Duodenal mucosa (tissue), 2 donors: ENCODE data around the gene CYFIP2.

ENCODE experiments used
- H3K27ac ChIP-seq: one replicate; pipeline ENCODE4 v1.7.0; 2013; ENCODE audit warnings: low read depth, low read length
- H3K27me3 ChIP-seq, 2 donors: one replicate each; pipeline ENCODE4 v1.7.0; 2013; ENCODE audit warnings: low read length in 2 of 2, control low read depth in 1 of 2; ENCODE audit not compliant: insufficient read depth in 2 of 2, control insufficient read depth in 1 of 2
- H3K36me3 ChIP-seq, 2 donors: one replicate each; pipeline ENCODE4 v1.7.0; 2013; ENCODE audit warnings: low read length in 2 of 2, control low read depth in 1 of 2; ENCODE audit not compliant: insufficient read depth in 2 of 2, control insufficient read depth in 1 of 2
- H3K4me1 ChIP-seq, 2 donors: one replicate each; pipeline ENCODE4 v1.7.0; 2013; ENCODE audit warnings: low read length in 2 of 2, control low read depth in 1 of 2; ENCODE audit not compliant: insufficient read depth in 2 of 2, control insufficient read depth in 1 of 2
- H3K4me3 ChIP-seq, 2 donors: one replicate each; pipeline ENCODE4 v1.7.0; 2013; ENCODE audit warnings: low read length in 2 of 2, low read depth in 1 of 2
- H3K9ac ChIP-seq, 2 donors: one replicate each; pipeline ENCODE4 v1.7.0; 2013; ENCODE audit warnings: low read length in 2 of 2, low read depth in 1 of 2
- H3K9me3 ChIP-seq, 2 donors: one replicate each; pipeline ENCODE4 v1.7.0; 2013; ENCODE audit warnings: low read length in 2 of 2, control low read depth in 1 of 2; ENCODE audit not compliant: control insufficient read depth in 1 of 2

CYFIP2 gene

DNA sequence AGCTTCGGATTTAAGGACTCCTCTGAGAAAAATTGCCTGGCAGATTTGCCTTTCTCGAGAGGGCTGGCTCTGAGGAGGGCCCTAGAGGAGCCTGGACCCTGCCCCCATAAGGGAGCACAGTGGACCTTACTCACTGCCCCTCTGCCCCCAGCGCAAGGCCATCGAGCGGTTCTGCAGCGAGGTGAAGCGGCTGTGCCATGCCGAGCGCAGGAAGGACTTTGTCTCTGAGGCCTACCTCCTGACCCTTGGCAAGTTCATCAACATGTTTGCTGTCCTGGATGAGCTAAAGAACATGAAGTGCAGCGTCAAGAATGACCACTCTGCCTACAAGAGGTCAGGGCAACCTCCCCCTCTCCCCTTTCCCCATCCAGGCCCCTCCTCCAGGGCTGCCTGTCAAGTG lies 34.6 kb downstream of the CYFIP2 start:
- no peak overlapping the region for H3K4me3 ChIP-seq
- no peak overlapping the region for H3K27ac ChIP-seq
- H3K36me3 ChIP-seq: peaks cover 0 to 5% of the 10 kb centered on the region in 2 donors
- H3K9me3 ChIP-seq: no peaks in the 10 kb centered on the region
- H3K4me1 ChIP-seq: no peaks in the 10 kb centered on the region
- no peak overlapping the region for H3K9ac ChIP-seq
- H3K27me3 ChIP-seq: no peaks in the 10 kb centered on the region

DNA sequence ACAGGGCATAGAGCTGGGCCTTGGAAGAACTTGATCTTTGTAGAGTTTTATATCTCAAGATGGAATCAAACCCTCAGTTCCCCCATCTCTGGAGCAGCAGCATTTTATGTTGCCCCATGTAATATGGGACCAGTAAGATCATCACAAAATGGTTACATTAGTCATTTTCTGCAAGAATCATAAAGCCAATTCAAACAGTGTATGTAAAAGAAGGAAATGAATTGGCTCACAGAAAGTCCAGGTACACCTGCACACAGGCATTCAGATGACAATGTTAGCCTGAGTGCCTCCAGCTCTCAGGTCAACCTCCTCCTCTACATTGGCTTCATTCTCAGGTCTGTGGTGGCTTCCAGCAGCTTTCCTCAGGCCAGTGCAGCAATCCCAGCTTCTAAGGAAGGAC lies 35.1 kb downstream of the CYFIP2 start:
- Histone ChIP-seq H3K9me3 (no peaks in the 10 kb centered on the region), H3K27me3 (no peaks in the 10 kb centered on the region), H3K36me3 (peaks cover 0 to 5% of the 10 kb centered on the region in 2 donors), H3K4me3 (no peak overlapping the region), H3K27ac (no peak overlapping the region), H3K9ac (no peak overlapping the region), H3K4me1 (no peaks in the 10 kb centered on the region)

DNA sequence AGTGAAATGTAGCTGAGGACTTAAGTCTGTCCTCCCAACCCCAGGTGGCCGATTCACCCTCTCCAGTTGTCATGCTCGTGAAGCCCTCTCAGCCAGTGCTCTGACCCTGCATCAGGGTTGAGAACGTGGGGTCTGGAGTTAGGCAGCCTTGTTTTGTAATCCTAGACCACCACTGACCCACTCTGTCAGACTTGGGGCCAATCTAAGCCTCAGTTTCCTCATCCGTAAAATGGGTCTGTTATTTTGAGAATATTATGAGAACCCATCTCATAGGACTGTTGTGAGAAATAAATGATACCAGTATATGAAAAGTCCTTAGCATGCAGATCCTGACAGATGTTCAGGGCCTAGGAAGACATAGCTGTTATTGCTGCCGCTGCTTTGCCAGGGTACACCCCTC lies 37.1 kb downstream of the CYFIP2 start:
- no peak overlapping the region for H3K9ac ChIP-seq
- H3K36me3 ChIP-seq: peaks cover 0 to 5% of the 10 kb centered on the region in 2 donors
- no peak overlapping the region for H3K27ac ChIP-seq
- H3K4me3 ChIP-seq: no peak overlapping the region
- H3K27me3 ChIP-seq: no peaks in the 10 kb centered on the region
- H3K9me3 ChIP-seq: no peaks in the 10 kb centered on the region
- H3K4me1 ChIP-seq: no peaks in the 10 kb centered on the region

DNA sequence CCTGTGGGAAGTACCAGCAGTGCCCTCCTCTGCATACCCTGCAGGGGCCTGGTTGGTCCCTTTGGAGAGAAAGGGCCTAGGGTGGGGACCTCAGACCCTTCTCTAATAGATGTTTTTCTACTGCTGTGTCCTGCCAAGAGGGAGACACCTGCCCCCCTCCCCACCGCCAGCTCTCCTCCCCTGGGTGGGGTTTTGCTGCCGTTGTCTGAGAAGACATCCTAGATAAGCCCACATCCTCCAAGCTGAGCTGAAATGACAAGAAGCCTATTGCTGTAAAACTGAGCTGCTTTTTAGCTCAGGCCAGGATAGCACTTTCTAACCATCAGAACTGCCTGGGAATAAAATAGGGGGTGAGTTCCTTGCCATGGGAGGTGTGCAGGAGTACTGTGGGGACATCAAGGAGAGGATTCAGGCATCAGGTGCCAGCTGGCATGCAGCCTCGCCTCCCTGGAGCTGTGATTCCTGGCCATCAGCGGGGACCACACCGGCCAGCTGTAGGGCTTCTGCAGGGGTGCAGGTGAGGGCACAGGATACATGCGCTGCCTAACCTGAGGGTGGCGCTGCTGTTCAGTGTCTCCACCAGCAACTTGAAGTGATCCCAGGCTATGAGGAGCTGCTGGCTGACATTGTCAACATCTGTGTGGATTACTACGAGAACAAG lies 37.9 kb downstream of the CYFIP2 start:
- Histone ChIP-seq H3K9me3 (no peaks in the 10 kb centered on the region), H3K36me3 (peaks cover 0 to 5% of the 10 kb centered on the region in 2 donors)

DNA sequence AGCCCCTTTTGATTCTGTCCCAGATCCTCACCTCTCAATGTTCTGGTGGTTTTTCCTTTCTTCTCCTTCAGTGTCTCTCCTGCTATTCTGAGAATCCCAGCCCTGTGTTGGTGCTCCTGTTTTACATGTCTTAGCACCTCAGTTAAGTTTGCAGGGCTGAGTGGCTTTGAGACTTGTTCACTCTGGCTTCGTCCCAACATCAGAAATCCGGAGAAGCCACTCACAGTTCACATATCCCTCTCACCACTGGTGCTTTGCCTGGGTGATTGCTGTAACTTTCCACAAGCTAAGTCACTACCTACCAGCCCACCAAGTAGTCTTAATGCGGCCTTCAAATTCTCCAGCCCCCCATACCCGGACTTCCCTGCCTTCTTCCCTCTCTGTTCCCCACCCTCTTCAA lies 40.2 kb downstream of the CYFIP2 start:
- H3K4me1 ChIP-seq: no peaks in the 10 kb centered on the region
- no peak overlapping the region for H3K4me3 ChIP-seq
- H3K9me3 ChIP-seq: no peaks in the 10 kb centered on the region
- H3K27me3 ChIP-seq: no peaks in the 10 kb centered on the region
- H3K27ac ChIP-seq: no peak overlapping the region
- H3K36me3 ChIP-seq: peaks cover 0 to 5% of the 10 kb centered on the region in 2 donors
- H3K9ac ChIP-seq: no peak overlapping the region

More for the DNA sequence above, 37.9 kb downstream of the CYFIP2 start:
- H3K9ac ChIP-seq: no peak overlapping the region
- no peak overlapping the region for H3K27ac ChIP-seq
- H3K4me1 ChIP-seq: no peaks in the 10 kb centered on the region
- no peak overlapping the region for H3K4me3 ChIP-seq
- no peaks in the 10 kb centered on the region for H3K27me3 ChIP-seq

DNA sequence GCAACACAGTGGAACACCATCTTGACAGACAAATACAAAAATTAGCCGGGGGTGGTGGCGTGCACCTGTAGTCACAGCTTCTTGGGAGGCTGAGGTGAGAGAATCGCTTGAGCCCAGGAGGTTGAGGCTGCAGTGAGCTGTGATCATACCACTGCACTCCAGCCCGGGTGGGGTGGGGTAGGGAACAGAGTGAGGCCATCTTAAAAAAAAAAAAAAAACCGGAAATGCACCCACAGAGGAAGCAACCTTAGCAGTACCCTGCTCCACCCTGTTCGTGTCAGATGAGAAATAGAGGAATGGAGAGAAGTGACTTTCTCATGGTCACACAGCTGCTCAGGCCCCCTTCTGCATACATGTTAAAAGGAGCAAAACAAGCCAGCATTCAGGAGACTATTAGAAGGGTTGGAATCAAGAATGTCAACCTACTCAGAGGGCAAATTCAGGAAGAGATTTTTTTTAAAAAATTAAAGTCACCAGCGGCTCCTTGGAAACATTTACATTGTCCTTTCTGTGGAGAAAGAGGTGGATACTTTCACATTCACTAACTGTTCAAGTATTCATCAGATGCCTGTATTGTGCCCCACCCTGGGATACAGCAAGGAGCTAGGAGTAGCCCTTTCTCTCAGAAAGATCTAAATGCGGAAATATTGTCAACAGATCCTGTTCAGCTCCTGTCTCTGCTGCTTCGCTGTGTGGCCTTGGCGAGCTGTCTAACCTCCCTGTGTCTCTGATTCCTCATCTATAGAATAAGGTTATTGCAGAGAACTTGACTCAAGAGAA lies 41.0 kb downstream of the CYFIP2 start:
- no peaks in the 10 kb centered on the region for H3K4me1 ChIP-seq
- no peak overlapping the region for H3K27ac ChIP-seq
- no peak overlapping the region for H3K9ac ChIP-seq
- no peak overlapping the region for H3K4me3 ChIP-seq
- no peaks in the 10 kb centered on the region for H3K27me3 ChIP-seq
- peaks cover 0 to 3% of the 10 kb centered on the region in 2 donors for H3K36me3 ChIP-seq
- H3K9me3 ChIP-seq: no peaks in the 10 kb centered on the region

DNA sequence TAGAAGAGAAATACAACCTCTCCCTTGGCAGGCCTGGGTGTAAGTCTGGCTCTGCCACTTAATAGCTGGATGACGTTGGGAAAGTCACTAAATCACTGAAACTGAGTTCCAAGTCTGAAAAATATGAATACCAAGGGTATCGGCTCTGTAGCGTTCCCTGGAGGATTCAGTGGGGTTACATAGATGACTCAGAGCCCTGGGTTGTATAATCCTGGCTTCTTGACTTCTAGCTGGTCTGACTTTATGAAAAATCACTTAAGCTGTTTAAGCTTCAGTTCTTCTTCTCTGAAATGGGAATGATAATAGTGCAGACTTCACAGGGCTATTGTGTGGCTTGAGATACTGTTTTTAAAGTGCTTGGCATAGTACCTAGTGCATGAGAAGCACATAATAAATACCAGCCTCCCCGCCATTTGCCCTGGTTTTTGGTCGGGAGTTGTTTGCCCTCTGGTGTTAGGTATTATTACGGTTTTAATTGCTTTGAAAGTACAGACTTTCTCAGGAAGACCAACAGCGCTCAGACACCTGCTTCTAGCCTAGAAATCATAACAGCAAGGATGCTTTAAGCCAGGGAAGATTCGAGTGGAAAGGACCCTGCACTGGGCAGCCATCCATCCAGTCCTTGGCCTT lies 43.0 kb downstream of the CYFIP2 start:
- H3K36me3 ChIP-seq: no peaks in the 10 kb centered on the region
- H3K4me1 ChIP-seq: no peaks in the 10 kb centered on the region
- no peaks in the 10 kb centered on the region for H3K9me3 ChIP-seq
- no peak overlapping the region for H3K4me3 ChIP-seq
- no peaks in the 10 kb centered on the region for H3K27me3 ChIP-seq
- H3K9ac ChIP-seq: no peak overlapping the region
- no peak overlapping the region for H3K27ac ChIP-seq

DNA sequence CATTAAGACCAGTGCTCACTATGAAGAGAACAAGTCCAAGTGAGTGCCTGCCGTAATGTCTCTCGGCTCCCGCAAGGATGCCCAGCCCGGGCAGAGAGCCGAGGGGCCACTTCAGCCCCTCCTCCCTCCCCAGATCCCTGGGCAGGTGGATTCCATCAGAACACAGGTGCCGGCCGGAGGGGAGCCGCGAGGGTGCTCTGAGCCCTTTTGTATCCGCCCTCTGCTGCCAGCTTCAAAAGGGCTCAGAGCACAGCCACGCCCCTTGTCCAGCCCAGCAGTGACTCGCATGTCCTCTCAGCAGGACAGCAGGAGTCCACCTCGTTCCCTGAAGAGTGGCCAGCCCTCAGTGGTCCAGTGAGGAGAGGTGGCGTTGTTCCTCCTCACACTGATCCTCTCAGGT lies 43.9 kb downstream of the CYFIP2 start:
- H3K4me3 ChIP-seq: no peak overlapping the region
- H3K27ac ChIP-seq: no peak overlapping the region
- H3K36me3 ChIP-seq: peaks cover 0 to under 1% of the 10 kb centered on the region in 2 donors

DNA sequence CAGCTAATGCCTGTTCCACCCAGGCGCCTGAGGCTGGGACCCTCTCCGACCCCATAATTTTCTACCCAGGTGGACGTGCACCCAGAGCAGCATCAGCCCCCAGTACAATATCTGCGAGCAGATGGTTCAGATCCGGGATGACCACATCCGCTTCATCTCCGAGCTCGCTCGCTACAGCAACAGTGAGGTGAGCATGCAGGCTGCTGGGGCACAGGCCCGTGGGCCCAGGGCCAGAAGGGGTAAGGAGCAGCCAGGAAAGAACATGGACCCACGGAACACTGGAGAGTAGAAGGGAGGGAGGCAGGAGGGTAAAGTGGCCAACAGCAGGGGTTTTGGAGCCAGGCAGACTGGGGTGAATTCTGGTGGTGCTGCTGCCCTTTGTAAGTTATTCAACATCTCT lies 45.7 kb downstream of the CYFIP2 start:
- H3K27me3 ChIP-seq: no peaks in the 10 kb centered on the region
- no peak overlapping the region for H3K9ac ChIP-seq
- no peak overlapping the region for H3K4me3 ChIP-seq
- H3K9me3 ChIP-seq: no peaks in the 10 kb centered on the region
- H3K4me1 ChIP-seq: no peaks in the 10 kb centered on the region
- peaks cover 0 to 3% of the 10 kb centered on the region in 2 donors for H3K36me3 ChIP-seq
- no peak overlapping the region for H3K27ac ChIP-seq

More for the DNA sequence above, 43.9 kb downstream of the CYFIP2 start:
- Histone ChIP-seq H3K9ac (no peak overlapping the region), H3K9me3 (no peaks in the 10 kb centered on the region), H3K27me3 (no peaks in the 10 kb centered on the region), H3K4me1 (no peaks in the 10 kb centered on the region)

GRCh38 chr5:157312492-157312891 lies 46.6 kb downstream of the CYFIP2 start:
- peaks cover 0 to 3% of the 10 kb centered on the region in 2 donors for H3K36me3 ChIP-seq
- no peak overlapping the region for H3K4me3 ChIP-seq
- H3K27me3 ChIP-seq: no peaks in the 10 kb centered on the region
- no peak overlapping the region for H3K27ac ChIP-seq
- H3K9ac ChIP-seq: no peak overlapping the region
- H3K9me3 ChIP-seq: no peaks in the 10 kb centered on the region
- no peaks in the 10 kb centered on the region for H3K4me1 ChIP-seq
